SU-DHL-6 (cell line): ENCODE results near the gene ADGRB3.

Source experiments
- CTCF ChIP-seq: fragments of 200-600 bp; sonication (generic); IDR thresholded peaks from one replicate; pipeline ENCODE4 v1.5.1; 2017; ENCODE audit warnings: antibody characterized with exemption, mild to moderate bottlenecking, low read length, moderate library complexity; ENCODE audit not compliant: insufficient read depth, poor library complexity, severe bottlenecking
- EZH2phosphoT487 ChIP-seq: fragments of 200-600 bp; sonication (generic), shearing (Covaris generic); conservative IDR thresholded peaks from 2 replicates; pipeline ENCODE4 v1.6.1; 2018; ENCODE audit warnings: mild to moderate bottlenecking, antibody characterized with exemption, low read length, moderate library complexity, mixed read lengths

- TF ChIP-seq CTCF (no peak), EZH2phosphoT487 (no peak)
These were observed 106.7 kb downstream of the ADGRB3 start for GRCh38 chr6:68741501-68742386.
